PC-9 (cell line): Measurements from ENCODE around the gene ALKBH2. TPM values are rescaled to one million over a fixed set of nuclear protein-coding genes. Genes with fewer than 3 reads are reported as not detected.

ENCODE experiments used
- BruUV-seq: library from RNA; stranded (reverse); fragments of 400-500 nt; replicated peaks from 2 replicates; lab custom pipeline; 2021; lab: Mats Ljungman, UMichigan
- CTCF ChIA-PET: fragments of 300-600 bp; sonication (Branson Sonifier 250); formaldehyde crosslinking; loops from one replicate; lab custom pipeline; 2022; ENCODE audit warnings: antibody characterized with exemption; lab: Charles Lee
- POLR2A ChIA-PET: fragments of 300-600 bp; sonication (Branson Sonifier 250); formaldehyde crosslinking; loops from one replicate; lab custom pipeline; 2022; ENCODE audit warnings: antibody characterized with exemption; ENCODE audit not compliant: unreplicated experiment; lab: Charles Lee
- DNase-seq, 2 experiments: peaks; one replicate each; pipeline versions ENCODE4 v3.0.0 to v3.0.0-alpha.2; 2015 to 2022; ENCODE audit warnings: mixed read lengths in 1 of 2
- H2AFZ ChIP-seq: fragments of 200-600 bp; sonication (generic); 2 replicates; pipeline ENCODE4 v1.8.1; 2017; ENCODE audit warnings: antibody characterized with exemption
- H3F3A ChIP-seq: fragments of 200-600 bp; sonication (generic); 2 replicates; pipeline ENCODE4 v1.8.1; 2017; ENCODE audit warnings: antibody characterized with exemption, mild to moderate bottlenecking, low read depth; ENCODE audit not compliant: insufficient read depth
- H3K27ac ChIP-seq: fragments of 200-600 bp; sonication (generic); 2 replicates; pipeline ENCODE4 v1.6.1; 2016; ENCODE audit warnings: mixed run types
- H3K27me3 ChIP-seq: fragments of 200-600 bp; sonication (generic); 2 replicates; pipeline ENCODE4 v1.6.1; 2016; ENCODE audit warnings: low read depth, mixed run types; ENCODE audit not compliant: insufficient read depth
- H3K36me3 ChIP-seq: fragments of 200-600 bp; sonication (generic); 2 replicates; pipeline ENCODE4 v1.6.1; 2016; ENCODE audit warnings: low read depth, mixed run types
- H3K4me1 ChIP-seq: fragments of 200-600 bp; sonication (generic); replicated peaks from 2 replicates; pipeline ENCODE4 v1.6.1; 2016; ENCODE audit warnings: mixed run types; ENCODE audit not compliant: insufficient read depth
- H3K4me2 ChIP-seq: fragments of 200-600 bp; sonication (generic); 2 replicates; pipeline ENCODE4 v1.6.1; 2017; ENCODE audit warnings: mixed run types
- H3K4me3 ChIP-seq: fragments of 200-600 bp; sonication (generic); 2 replicates; pipeline ENCODE4 v1.6.1; 2016; ENCODE audit warnings: mixed run types
- H3K79me2 ChIP-seq: fragments of 200-600 bp; sonication (generic); 2 replicates; pipeline ENCODE4 v1.6.1; 2017; ENCODE audit warnings: low read depth, mixed run types
- H3K9me2 ChIP-seq: fragments of 200-600 bp; sonication (generic); 2 replicates; pipeline ENCODE4 v1.8.1; 2017; ENCODE audit warnings: mild to moderate bottlenecking; ENCODE audit not compliant: insufficient read depth
- H3K9me3 ChIP-seq: fragments of 200-600 bp; sonication (generic); 2 replicates; pipeline ENCODE4 v1.8.1; 2016; ENCODE audit warnings: low read depth; ENCODE audit not compliant: insufficient read depth
- H4K20me1 ChIP-seq: fragments of 200-600 bp; sonication (generic); 2 replicates; pipeline ENCODE4 v1.8.1; 2017; ENCODE audit not compliant: insufficient read depth
- EZH2 ChIP-seq: fragments of 200-600 bp; sonication (generic); IDR thresholded peaks from 2 replicates; pipeline ENCODE4 v1.8.0; 2017; ENCODE audit warnings: antibody characterized with exemption, low read depth
- intact Hi-C: fragments of 100-400 bp; cut with micrococcal nuclease; formaldehyde crosslinking; loops from one replicate; pipeline ENCODE4 v1.10.0; 2022; ENCODE audit not compliant: unreplicated experiment
- total RNA-seq: library from RNA; stranded (reverse); gene quantifications from 2 replicates; pipeline ENCODE4 v1.2.3, GENCODE V29; 2021
- TF ChIP-seq, protein P1 (sequence below): fragments of 200-600 bp; sonication (generic); conservative IDR thresholded peaks from 2 replicates; pipeline ENCODE4 v1.6.1; 2017; ENCODE audit warnings: mixed run types, antibody characterized with exemption, mild to moderate bottlenecking, moderate library complexity

ALKBH2 gene
- total RNA-seq, 1 experiment from 2014 or later = 14.9 TPM

DNA sequence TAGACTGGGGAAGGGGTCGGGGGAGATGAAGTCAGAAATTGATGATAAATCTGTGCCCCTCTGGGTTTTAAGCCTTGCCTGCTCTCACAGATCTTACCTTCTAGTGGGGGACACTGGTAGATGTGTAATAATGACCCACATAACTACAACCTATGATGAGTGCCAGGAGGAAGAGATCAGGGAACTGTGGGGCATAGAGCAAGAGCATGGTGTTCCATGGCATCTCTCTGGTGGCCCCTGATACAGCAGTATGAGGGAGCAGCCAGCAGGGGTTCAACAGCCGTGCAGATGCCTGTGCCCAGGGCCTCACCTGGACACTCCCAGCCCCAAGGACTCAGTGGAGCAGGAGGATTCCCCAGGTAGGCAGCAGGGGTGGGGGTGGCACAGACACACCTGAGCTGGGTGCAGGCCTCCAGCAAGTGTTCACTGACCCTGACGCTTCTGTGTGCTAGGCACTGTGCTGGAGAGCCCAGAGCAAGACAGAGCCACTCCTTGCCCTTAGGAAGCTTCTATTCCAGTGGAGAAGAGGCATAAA lies 28.1 kb upstream of the ALKBH2 start:
- H3K9me3 ChIP-seq = no peaks in the 10 kb centered on the region
- no peaks in the 10 kb centered on the region for H3F3A ChIP-seq
- no peak overlapping the region for H2AFZ ChIP-seq
- TF ChIP-seq EZH2 = no peak
- TF ChIP-seq, protein P1, sequence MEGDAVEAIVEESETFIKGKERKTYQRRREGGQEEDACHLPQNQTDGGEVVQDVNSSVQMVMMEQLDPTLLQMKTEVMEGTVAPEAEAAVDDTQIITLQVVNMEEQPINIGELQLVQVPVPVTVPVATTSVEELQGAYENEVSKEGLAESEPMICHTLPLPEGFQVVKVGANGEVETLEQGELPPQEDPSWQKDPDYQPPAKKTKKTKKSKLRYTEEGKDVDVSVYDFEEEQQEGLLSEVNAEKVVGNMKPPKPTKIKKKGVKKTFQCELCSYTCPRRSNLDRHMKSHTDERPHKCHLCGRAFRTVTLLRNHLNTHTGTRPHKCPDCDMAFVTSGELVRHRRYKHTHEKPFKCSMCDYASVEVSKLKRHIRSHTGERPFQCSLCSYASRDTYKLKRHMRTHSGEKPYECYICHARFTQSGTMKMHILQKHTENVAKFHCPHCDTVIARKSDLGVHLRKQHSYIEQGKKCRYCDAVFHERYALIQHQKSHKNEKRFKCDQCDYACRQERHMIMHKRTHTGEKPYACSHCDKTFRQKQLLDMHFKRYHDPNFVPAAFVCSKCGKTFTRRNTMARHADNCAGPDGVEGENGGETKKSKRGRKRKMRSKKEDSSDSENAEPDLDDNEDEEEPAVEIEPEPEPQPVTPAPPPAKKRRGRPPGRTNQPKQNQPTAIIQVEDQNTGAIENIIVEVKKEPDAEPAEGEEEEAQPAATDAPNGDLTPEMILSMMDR = no peak
- H3K4me2 ChIP-seq = no peak overlapping the region
- H3K27me3 ChIP-seq = no peaks in the 10 kb centered on the region
- no TSS peak for BruUV-seq
- no peak overlapping the region for H3K27ac ChIP-seq
- no peaks in the 10 kb centered on the region for H3K9me2 ChIP-seq
- H3K4me3 ChIP-seq = no peak overlapping the region
- DNase-seq = no peak
- intact Hi-C loops = no loop called here
- no peaks in the 10 kb centered on the region for H3K4me1 ChIP-seq
- ChIA-PET POLR2A (no interaction called here), CTCF (no interaction called here)
- H4K20me1 ChIP-seq = no peaks in the 10 kb centered on the region
- no peaks in the 10 kb centered on the region for H3K79me2 ChIP-seq
- H3K36me3 ChIP-seq = no peaks in the 10 kb centered on the region

DNA sequence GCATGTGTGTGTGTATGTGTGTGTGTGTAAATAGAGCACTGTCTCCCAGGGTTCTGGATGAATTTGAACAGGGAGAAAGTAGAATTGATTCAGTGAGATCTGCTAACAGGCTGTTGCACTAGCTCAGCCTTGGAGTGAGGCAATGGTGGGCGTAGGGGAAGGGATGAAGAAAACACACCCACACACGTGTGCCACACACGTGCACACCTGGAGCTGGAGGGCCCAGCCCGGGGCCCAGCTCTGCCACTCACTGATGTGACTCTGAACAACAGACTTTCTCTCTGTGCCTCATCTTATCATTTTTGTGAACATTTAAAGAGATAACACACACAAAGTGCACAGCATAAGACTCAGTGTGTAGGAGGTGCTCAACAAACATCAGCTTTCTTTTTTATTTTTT lies 27.3 kb upstream of the ALKBH2 start:
- ChIA-PET CTCF (interaction anchor here (0.6 kb wide), 1 partner anchor 9 kb away, joined by 3 read pairs; no protein-coding TSS in a partner anchor), POLR2A (no interaction called here)
- Histone ChIP-seq H3K9me2 (no peaks in the 10 kb centered on the region), H3K36me3 (no peaks in the 10 kb centered on the region), H3K4me1 (no peaks in the 10 kb centered on the region), H3K4me2 (no peak overlapping the region), H3F3A (no peaks in the 10 kb centered on the region), H4K20me1 (no peaks in the 10 kb centered on the region), H3K79me2 (no peaks in the 10 kb centered on the region), H3K4me3 (no peak overlapping the region), H3K27ac (no peak overlapping the region), H2AFZ (no peak overlapping the region), H3K27me3 (no peaks in the 10 kb centered on the region), H3K9me3 (no peaks in the 10 kb centered on the region)
- intact Hi-C loops = no loop called here
- no peak for TF ChIP-seq EZH2
- TF ChIP-seq, protein P1 = no peak
- BruUV-seq = no TSS peak
- no peak for DNase-seq

DNA sequence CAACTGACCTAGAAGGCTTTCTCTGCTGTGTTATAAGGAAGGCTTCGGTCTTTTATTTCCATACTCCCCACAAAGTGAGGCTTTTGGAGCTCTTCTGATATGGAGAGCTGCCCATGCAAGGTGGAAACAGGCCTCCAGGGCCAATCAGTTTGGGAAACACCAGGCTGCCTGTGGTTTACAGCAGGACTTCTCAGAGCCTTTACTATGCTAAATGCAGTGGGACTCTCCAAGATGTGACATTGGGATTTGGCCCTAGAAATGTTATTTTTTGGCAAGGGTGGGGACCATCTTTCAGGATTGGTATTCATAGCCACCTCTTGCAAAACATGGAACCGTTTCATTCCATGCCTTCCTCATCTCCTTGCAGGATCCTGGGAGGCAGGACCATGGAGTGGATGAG lies 26.8 kb upstream of the ALKBH2 start:
- no peak for TF ChIP-seq EZH2
- TF ChIP-seq, protein P1 = no peak
- no peaks in the 10 kb centered on the region for H4K20me1 ChIP-seq
- ChIA-PET CTCF (interaction anchor here (0.6 kb wide), 2 partner anchors 8 to 484 kb away, joined by 3 to 4 read pairs; no protein-coding TSS in a partner anchor), POLR2A (no interaction called here)
- H3K4me3 ChIP-seq = no peak overlapping the region
- no peaks in the 10 kb centered on the region for H3K79me2 ChIP-seq
- H2AFZ ChIP-seq = no peak overlapping the region
- no peak overlapping the region for H3K27ac ChIP-seq
- DNase-seq = no peak
- H3K9me3 ChIP-seq = no peaks in the 10 kb centered on the region
- no peaks in the 10 kb centered on the region for H3F3A ChIP-seq
- no peaks in the 10 kb centered on the region for H3K4me1 ChIP-seq
- H3K27me3 ChIP-seq = no peaks in the 10 kb centered on the region
- no peaks in the 10 kb centered on the region for H3K36me3 ChIP-seq
- no TSS peak for BruUV-seq
- intact Hi-C loops = no loop called here
- no peak overlapping the region for H3K4me2 ChIP-seq
- no peaks in the 10 kb centered on the region for H3K9me2 ChIP-seq
